Measurements from ENCODE around the gene CAVIN4. TPM values are rescaled to one million over a fixed set of nuclear protein-coding genes. Genes with fewer than 3 reads are reported as not detected.

Gene CAVIN4
- total and polyA plus RNA-seq, 2 of the 13 experiments (the other 11 are each of a cell fraction or from before 2014, with no cell fraction given), result 0.54 to 1.00 TPM

GRCh38 chr9:100619665-100620064 is 41.8 kb downstream of the CAVIN4 start (continued):
- no peak for TF ChIP-seq HOMEZ (CRISPR knock-in tag; IDR thresholded peaks at IDR 0.05; ENCODE audit: low read depth)
- TF ChIP-seq HNF4A (CRISPR knock-in tag; IDR thresholded peaks at IDR 0.05), result peak; percentile 29; the same call in 1 of the 2 replicates
- TF ChIP-seq CCDC6 (CRISPR knock-in tag; IDR thresholded peaks at IDR 0.05), result no peak
- TF ChIP-seq FOXA3 (CRISPR knock-in tag; IDR thresholded peaks at IDR 0.05), result no peak
- TF ChIP-seq RAD51 (IDR thresholded peaks at IDR 0.05; ENCODE audit: borderline replicate concordance), result no peak
- peak; percentile 66 for TF ChIP-seq GABPB1 (CRISPR knock-in tag; IDR thresholded peaks at IDR 0.05)
- TF ChIP-seq ZNF777 (CRISPR knock-in tag; IDR thresholded peaks at IDR 0.05), result no peak
- TF ChIP-seq NR2C2 (CRISPR knock-in tag; IDR thresholded peaks at IDR 0.05; ENCODE audit: borderline replicate concordance), result 0 out of 2 replicates have a peak, but pooled peaks have one; percentile 19
- no peak for TF ChIP-seq STAG1 (CRISPR knock-in tag; IDR thresholded peaks at IDR 0.05)
- no peak for TF ChIP-seq ZFY (CRISPR knock-in tag; IDR thresholded peaks at IDR 0.05)
- TF ChIP-seq RARG (CRISPR knock-in tag; IDR thresholded peaks at IDR 0.05; ENCODE audit: low read depth), result no peak
- peak; percentile 54; the same call in 1 of the 2 replicates for TF ChIP-seq ELF1 (CRISPR knock-in tag; IDR thresholded peaks at IDR 0.05)
- TF ChIP-seq PAF1 (CRISPR knock-in tag; IDR thresholded peaks at IDR 0.05), result no peak
- peak; percentile 70; the same call in 1 of the 2 replicates for TF ChIP-seq CEBPB (IDR thresholded peaks at IDR 0.05; ENCODE audit: borderline replicate concordance, low read depth, low read length)
- TF ChIP-seq ZNF674 (CRISPR knock-in tag; IDR thresholded peaks at IDR 0.05; ENCODE audit: low read depth), result no peak
- TF ChIP-seq ATF3 (CRISPR knock-in tag; IDR thresholded peaks at IDR 0.05), result no peak
- TF ChIP-seq ZNF644 (CRISPR knock-in tag; IDR thresholded peaks at IDR 0.05; ENCODE audit: low read depth), result 0 out of 2 replicates have a peak, but pooled peaks have one; percentile 17
- TF ChIP-seq ZMAT5 (CRISPR knock-in tag; IDR thresholded peaks at IDR 0.05; ENCODE audit: borderline replicate concordance, low read depth), result no peak
- no peak for TF ChIP-seq ZNF782 (CRISPR knock-in tag; IDR thresholded peaks at IDR 0.05; ENCODE audit: borderline replicate concordance)
- no peak for TF ChIP-seq BCLAF1 (IDR thresholded peaks at IDR 0.05)
- TF ChIP-seq ZFP36L2 (CRISPR knock-in tag; IDR thresholded peaks at IDR 0.05), result no peak
- TF ChIP-seq IKZF4 (CRISPR knock-in tag; IDR thresholded peaks at IDR 0.05; ENCODE audit: borderline replicate concordance, low read depth, not compliant biosample characterization), result no peak
- no peak for TF ChIP-seq ZXDC (CRISPR knock-in tag; IDR thresholded peaks at IDR 0.05)
- no peak for TF ChIP-seq FOXP1 (IDR thresholded peaks at IDR 0.05)
- no peak for TF ChIP-seq FOXP1 (CRISPR knock-in tag; IDR thresholded peaks at IDR 0.05)
- no peak for TF ChIP-seq TMF1 (CRISPR knock-in tag; IDR thresholded peaks at IDR 0.05; ENCODE audit: low read depth)
- no peak for TF ChIP-seq RFX3 (CRISPR knock-in tag; IDR thresholded peaks at IDR 0.05)

Measured in HepG2 (cell line).